Measurements from ENCODE around the gene CAMKMT. TPM values are rescaled to one million over a fixed set of nuclear protein-coding genes. Genes with fewer than 3 reads are reported as not detected.

Gene CAMKMT
- total RNA-seq (2014; rRNA removed; shearing (Covaris generic)), result 17.4 and 19.6 TPM in 2 replicates

GRCh38 chr2:44361330-44362206 lies at the start of gene CAMKMT, which contains the start of gene PREPL:
Gene CAMKMT (plus strand): TSS chr2:44361947.
Gene PREPL (minus strand): TSS chr2:44361494. CDS start chr2:44346342, 15,152 bp downstream.
- Histone ChIP-seq H3K36me3 (replicated peaks; ENCODE audit: control insufficient read depth, insufficient read depth, low read length) (no peaks in the 10 kb centered on the region), H3K27me3 (ENCODE audit: control insufficient read depth, insufficient read depth, low read length) (no peaks in the 10 kb centered on the region), H3K4me3 (ENCODE audit: insufficient read depth, low read depth, low read length) (peak within 1 kb of the TSS; percentile 92)
- peak; percentile 91 for DNase-seq

GRCh38 chr2:44314362-44314761 lies 47.4 kb upstream of the CAMKMT start:
- Histone ChIP-seq H3K36me3 (replicated peaks; ENCODE audit: control insufficient read depth, insufficient read depth, low read length) (no peaks in the 10 kb centered on the region; the same call in 1 of the 2 replicates), H3K27me3 (ENCODE audit: control insufficient read depth, insufficient read depth, low read length) (no peaks in the 10 kb centered on the region), H3K4me3 (ENCODE audit: insufficient read depth, low read depth, low read length) (no peak overlapping the region)
- DNase-seq, result no peak

- no peaks in the 10 kb centered on the region for H3K27me3 ChIP-seq (ENCODE audit: control insufficient read depth, insufficient read depth, low read length)
- no peak for DNase-seq
- H3K36me3 ChIP-seq (replicated peaks; ENCODE audit: control insufficient read depth, insufficient read depth, low read length), result peaks cover 3% of the 10 kb centered on the region
- no peak overlapping the region for H3K4me3 ChIP-seq (ENCODE audit: insufficient read depth, low read depth, low read length)
Measured at GRCh38 chr2:44315945-44316344, 45.8 kb upstream of the CAMKMT start.

- Histone ChIP-seq H3K27me3 (ENCODE audit: control insufficient read depth, insufficient read depth, low read length) (no peaks in the 10 kb centered on the region), H3K36me3 (replicated peaks; ENCODE audit: control insufficient read depth, insufficient read depth, low read length) (peaks cover 7% of the 10 kb centered on the region), H3K4me3 (ENCODE audit: insufficient read depth, low read depth, low read length) (no peak overlapping the region)
- DNase-seq, result no peak
Measured at GRCh38 chr2:44320832-44321231, 40.9 kb upstream of the CAMKMT start.

- no peak for DNase-seq
- H3K27me3 ChIP-seq (ENCODE audit: control insufficient read depth, insufficient read depth, low read length), result no peaks in the 10 kb centered on the region
- H3K36me3 ChIP-seq (replicated peaks; ENCODE audit: control insufficient read depth, insufficient read depth, low read length), result peaks cover 7% of the 10 kb centered on the region
- no peak overlapping the region for H3K4me3 ChIP-seq (ENCODE audit: insufficient read depth, low read depth, low read length)
Measured at GRCh38 chr2:44321360-44321759, 40.4 kb upstream of the CAMKMT start.

- Histone ChIP-seq H3K4me3 (ENCODE audit: insufficient read depth, low read depth, low read length) (no peak overlapping the region), H3K27me3 (ENCODE audit: control insufficient read depth, insufficient read depth, low read length) (no peaks in the 10 kb centered on the region), H3K36me3 (replicated peaks; ENCODE audit: control insufficient read depth, insufficient read depth, low read length) (peaks cover 8% of the 10 kb centered on the region)
- no peak for DNase-seq
Measured at GRCh38 chr2:44324971-44325426, 36.7 kb upstream of the CAMKMT start.

GRCh38 chr2:44325897-44326296 lies 35.9 kb upstream of the CAMKMT start:
- Histone ChIP-seq H3K27me3 (ENCODE audit: control insufficient read depth, insufficient read depth, low read length) (no peaks in the 10 kb centered on the region), H3K36me3 (replicated peaks; ENCODE audit: control insufficient read depth, insufficient read depth, low read length) (peaks cover 5% of the 10 kb centered on the region), H3K4me3 (ENCODE audit: insufficient read depth, low read depth, low read length) (no peak overlapping the region)
- no peak for DNase-seq

GRCh38 chr2:44326548-44327264 lies 35.0 kb upstream of the CAMKMT start:
- Histone ChIP-seq H3K27me3 (ENCODE audit: control insufficient read depth, insufficient read depth, low read length) (no peaks in the 10 kb centered on the region), H3K36me3 (replicated peaks; ENCODE audit: control insufficient read depth, insufficient read depth, low read length) (peaks cover 5% of the 10 kb centered on the region), H3K4me3 (ENCODE audit: insufficient read depth, low read depth, low read length) (no peak overlapping the region)
- no peak for DNase-seq

- H3K27me3 ChIP-seq (ENCODE audit: control insufficient read depth, insufficient read depth, low read length), result no peaks in the 10 kb centered on the region
- H3K36me3 ChIP-seq (replicated peaks; ENCODE audit: control insufficient read depth, insufficient read depth, low read length), result peaks cover 2% of the 10 kb centered on the region; the same call in 1 of the 2 replicates
- H3K4me3 ChIP-seq (ENCODE audit: insufficient read depth, low read depth, low read length), result no peak overlapping the region
- DNase-seq, result no peak
Measured at GRCh38 chr2:44328750-44329149, 33.0 kb upstream of the CAMKMT start.

GRCh38 chr2:44329343-44329742 lies 32.4 kb upstream of the CAMKMT start:
- Histone ChIP-seq H3K27me3 (ENCODE audit: control insufficient read depth, insufficient read depth, low read length) (no peaks in the 10 kb centered on the region), H3K4me3 (ENCODE audit: insufficient read depth, low read depth, low read length) (no peak overlapping the region), H3K36me3 (replicated peaks; ENCODE audit: control insufficient read depth, insufficient read depth, low read length) (peaks cover 2% of the 10 kb centered on the region; the same call in 1 of the 2 replicates)
- DNase-seq, result no peak

- DNase-seq, result no peak
- peaks cover 2% of the 10 kb centered on the region; the same call in 1 of the 2 replicates for H3K36me3 ChIP-seq (replicated peaks; ENCODE audit: control insufficient read depth, insufficient read depth, low read length)
Measured at GRCh38 chr2:44330801-44331200, 30.9 kb upstream of the CAMKMT start.

GRCh38 chr2:44333994-44334393 lies 27.8 kb upstream of the CAMKMT start:
- Histone ChIP-seq H3K27me3 (ENCODE audit: control insufficient read depth, insufficient read depth, low read length) (no peaks in the 10 kb centered on the region), H3K36me3 (replicated peaks; ENCODE audit: control insufficient read depth, insufficient read depth, low read length) (peaks cover 2% of the 10 kb centered on the region; the same call in 1 of the 2 replicates)

More at GRCh38 chr2:44330801-44331200, 30.9 kb upstream of the CAMKMT start:
- H3K27me3 ChIP-seq (ENCODE audit: control insufficient read depth, insufficient read depth, low read length), result no peaks in the 10 kb centered on the region
- no peak overlapping the region for H3K4me3 ChIP-seq (ENCODE audit: insufficient read depth, low read depth, low read length)

GRCh38 chr2:44335806-44336538 lies 25.8 kb upstream of the CAMKMT start:
- Histone ChIP-seq H3K27me3 (ENCODE audit: control insufficient read depth, insufficient read depth, low read length) (no peaks in the 10 kb centered on the region), H3K36me3 (replicated peaks; ENCODE audit: control insufficient read depth, insufficient read depth, low read length) (peaks cover 2% of the 10 kb centered on the region; the same call in 1 of the 2 replicates), H3K4me3 (ENCODE audit: insufficient read depth, low read depth, low read length) (no peak overlapping the region)
- no peak for DNase-seq

More at GRCh38 chr2:44333994-44334393, 27.8 kb upstream of the CAMKMT start:
- no peak for DNase-seq
- no peak overlapping the region for H3K4me3 ChIP-seq (ENCODE audit: insufficient read depth, low read depth, low read length)

GRCh38 chr2:44342854-44343253 lies 18.9 kb upstream of the CAMKMT start:
- DNase-seq, result peak; percentile 4
- Histone ChIP-seq H3K4me3 (ENCODE audit: insufficient read depth, low read depth, low read length) (no peak overlapping the region), H3K36me3 (replicated peaks; ENCODE audit: control insufficient read depth, insufficient read depth, low read length) (peaks cover 3% of the 10 kb centered on the region; the same call in 1 of the 2 replicates), H3K27me3 (ENCODE audit: control insufficient read depth, insufficient read depth, low read length) (no peaks in the 10 kb centered on the region)

All from H7 (cell line).